Fibroblast of lung (primary cell): ENCODE data around the gene CC2D1A.

ENCODE experiments used
- CTCF ChIP-seq, 2 donors: IDR thresholded peaks in 1 of 2; conservative IDR thresholded peaks in 1 of 2; 1 replicate in 1 of 2; 2 replicates in 1 of 2; pipeline ENCODE4 v1.5.1; 2011 to 2012; ENCODE audit warnings: low read length in 2 of 2, control low read depth in 1 of 2, inconsistent platforms in 1 of 2, low read depth in 1 of 2, mild to moderate bottlenecking in 1 of 2
- EZH2 ChIP-seq: IDR thresholded peaks from 2 replicates; pipeline ENCODE4 v1.5.1; 2012; ENCODE audit warnings: low read length, control low read depth, mild to moderate bottlenecking; ENCODE audit errors: missing control alignments

- TF ChIP-seq CTCF (conservative IDR thresholded peaks at IDR 0.05 in 1 of 2, IDR thresholded peaks at IDR 0.05 in 1 of 2; ENCODE audit: low read depth in 1 of 2, low read length in 2 of 2) = no peak
- TF ChIP-seq EZH2 = no peak
Measured at GRCh38 chr19:13960863-13961784, 55.1 kb downstream of the CC2D1A start.
